Heart left ventricle (tissue), 13 donors: Measurements from ENCODE around the gene PROP1.
"Not testable (repeated sequence)": the region's sequence is repeated elsewhere in the genome, so short reads cannot be mapped to it uniquely, and the experiment has no call there.

Source experiments
- POLR2A ChIP-seq, 2 donors: fragments of 450-650 bp; IDR thresholded peaks; one replicate each; pipeline ENCODE4 v1.6.1; 2017; ENCODE audit warnings: antibody characterized with exemption in 2 of 2, mild to moderate bottlenecking in 2 of 2, moderate library complexity in 2 of 2
- TF ChIP-seq, protein P1 (sequence below), 12 donors: fragments of 200-600 bp; sonication (generic) in 4 of 12; IDR thresholded peaks; one replicate each; pipeline versions ENCODE4 v1.5.0 to v1.8.0; 2018 to 2022; ENCODE audit warnings: antibody characterized with exemption in 12 of 12, mild to moderate bottlenecking in 5 of 12
- donor health status: ischemic (EF 13 %, LVEDD 7.1; RV severe dilation, severe dysfunction).
- donor health status: DM: no; HTN: yes; CAD: no.
- donor health status: DM: no; HTN: no; CAD: no.
- donor health status: ischemic (EF 25% LVEDD 6.9; RV normal size, moderate dysfunction).
- donor health status: ischemic (EF 25% LVEDD 5.7; RV mildly dilated, moderate dysfunction).
- donor health status: ischemic (EF 35%, LVEDD 5.7; RV mildly dilated, moderate dysfunction).
- donor health status: nonischemic (EF 11% LVEDD 7.7; RV severe dilation, severe dysfunction).
- donor health status: DM: yes; HTN: yes; CAD: no.
- donor health status: PGD.
- donor health status: ischemic (EF 29% LVEDD 5.4; RV normal size, mild dysfunction).
- donor health status: nonischemic (EF 23%, LVEDD 6.1; RV moderate dilation, normal function).

DNA sequence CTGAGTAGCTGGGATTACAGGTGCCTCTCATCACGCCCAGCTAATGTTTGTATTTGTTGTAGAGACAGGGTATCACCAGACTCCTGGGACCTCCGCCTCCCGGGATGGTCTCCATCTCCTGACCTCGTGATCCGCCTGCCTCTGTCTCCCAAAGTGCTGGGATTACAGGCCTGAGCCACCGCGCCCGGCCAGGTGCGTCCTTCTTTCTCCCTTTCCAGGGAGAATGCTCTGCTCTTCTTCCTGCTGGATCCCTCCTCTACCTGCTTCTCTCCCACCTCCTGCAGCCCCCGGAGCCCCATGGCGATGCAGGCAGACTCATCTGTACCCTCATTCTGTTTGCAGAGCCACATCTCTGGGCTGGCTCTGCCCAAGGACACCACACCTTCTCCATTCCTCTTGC lies 42.9 kb downstream of the PROP1 start:
- TF ChIP-seq, protein P1, sequence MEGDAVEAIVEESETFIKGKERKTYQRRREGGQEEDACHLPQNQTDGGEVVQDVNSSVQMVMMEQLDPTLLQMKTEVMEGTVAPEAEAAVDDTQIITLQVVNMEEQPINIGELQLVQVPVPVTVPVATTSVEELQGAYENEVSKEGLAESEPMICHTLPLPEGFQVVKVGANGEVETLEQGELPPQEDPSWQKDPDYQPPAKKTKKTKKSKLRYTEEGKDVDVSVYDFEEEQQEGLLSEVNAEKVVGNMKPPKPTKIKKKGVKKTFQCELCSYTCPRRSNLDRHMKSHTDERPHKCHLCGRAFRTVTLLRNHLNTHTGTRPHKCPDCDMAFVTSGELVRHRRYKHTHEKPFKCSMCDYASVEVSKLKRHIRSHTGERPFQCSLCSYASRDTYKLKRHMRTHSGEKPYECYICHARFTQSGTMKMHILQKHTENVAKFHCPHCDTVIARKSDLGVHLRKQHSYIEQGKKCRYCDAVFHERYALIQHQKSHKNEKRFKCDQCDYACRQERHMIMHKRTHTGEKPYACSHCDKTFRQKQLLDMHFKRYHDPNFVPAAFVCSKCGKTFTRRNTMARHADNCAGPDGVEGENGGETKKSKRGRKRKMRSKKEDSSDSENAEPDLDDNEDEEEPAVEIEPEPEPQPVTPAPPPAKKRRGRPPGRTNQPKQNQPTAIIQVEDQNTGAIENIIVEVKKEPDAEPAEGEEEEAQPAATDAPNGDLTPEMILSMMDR (IDR thresholded peaks at IDR 0.05): not testable (repeated sequence)
- TF ChIP-seq POLR2A (IDR thresholded peaks at IDR 0.05): not testable (repeated sequence)
